ENCODE results near the gene PGAP6. TPM values are rescaled to one million over a fixed set of nuclear protein-coding genes. Genes with fewer than 3 reads are reported as not detected.

Gene PGAP6
- total RNA-seq, 1 experiment from 2014 or later, result 128 TPM

DNA sequence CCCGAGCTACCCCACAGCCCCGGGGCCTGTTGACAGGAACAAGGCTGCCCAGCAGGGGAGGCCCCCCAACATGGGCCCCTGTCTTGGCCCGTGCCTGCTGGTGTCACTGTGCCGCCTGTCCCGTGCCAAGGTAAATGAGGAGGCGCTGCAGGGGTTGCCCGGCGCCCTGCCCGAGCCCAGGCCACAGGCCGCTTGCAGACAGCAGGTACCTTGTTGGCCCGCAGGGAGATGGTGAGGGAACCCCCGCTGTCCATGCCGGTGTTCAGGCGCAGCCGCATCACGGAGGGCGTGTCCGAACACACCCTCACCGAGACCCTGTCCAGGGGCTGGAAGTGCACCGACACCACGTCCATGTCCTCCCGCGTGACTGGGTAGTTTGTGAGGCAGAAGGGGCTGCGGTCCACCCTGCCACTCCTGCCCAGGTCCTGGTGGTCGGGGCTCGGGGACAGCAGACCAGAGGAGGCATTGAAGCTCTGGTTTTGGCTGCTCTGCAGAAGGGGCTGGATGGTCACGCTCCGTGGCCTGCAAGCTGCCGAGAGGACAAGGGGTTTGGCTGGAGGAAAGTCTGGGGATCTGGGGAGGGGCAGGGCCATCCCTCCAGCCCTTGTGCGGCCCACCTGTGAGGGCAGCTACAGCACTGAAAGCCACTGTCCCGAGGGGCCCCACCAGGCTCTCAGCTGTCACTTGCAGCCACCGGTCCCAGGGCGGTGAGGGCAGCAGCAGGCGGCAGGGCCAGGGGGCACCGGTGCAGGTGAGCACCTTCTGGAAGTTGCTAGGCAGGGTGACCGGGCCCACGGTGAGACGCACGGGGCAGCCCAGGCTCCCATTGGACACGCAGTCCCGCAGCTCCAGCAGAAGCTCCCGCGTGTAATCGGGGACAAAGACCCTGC lies 5.6 kb downstream of the PGAP6 start:
- in situ Hi-C loops (cut with HindIII; ENCODE audit: low pct_unique_long_range_greater_than_20kb, low sequenced_read_pairs), result no loop called here
- ChIA-PET CTCF (no interaction called here), POLR2A (no interaction called here)
- BruUV-seq (replicated peaks), result no TSS peak
- no peaks in the 10 kb centered on the region for H3K27me3 ChIP-seq (ENCODE audit: control insufficient read depth, insufficient read depth, low read length)
- H3K4me1 ChIP-seq (ENCODE audit: control insufficient read depth, insufficient read depth, low read length), result peaks cover 20% of the 10 kb centered on the region
- H3K27ac ChIP-seq (ENCODE audit: low read length), result no peak overlapping the region
- no peak overlapping the region for H3K4me3 ChIP-seq (ENCODE audit: low read depth in 2 of 2, low read length in 2 of 2)
- DNase-seq (ENCODE audit: low read depth, low spot score) (no peak), ATAC-seq (no peak)
- H3K9me3 ChIP-seq (ENCODE audit: control insufficient read depth, insufficient read depth, low read depth, low read length), result no peaks in the 10 kb centered on the region
- no peak for TF ChIP-seq TCF7L2 (IDR thresholded peaks at IDR 0.05; ENCODE audit: low read depth, low read length)
- no peak for TF ChIP-seq POLR2AphosphoS5 (IDR thresholded peaks at IDR 0.05; ENCODE audit: low read depth, low read length)
- no peak for TF ChIP-seq SIN3A (IDR thresholded peaks at IDR 0.05; ENCODE audit: borderline replicate concordance, insufficient read depth, low read depth, low read length)
- TF ChIP-seq, protein P1, sequence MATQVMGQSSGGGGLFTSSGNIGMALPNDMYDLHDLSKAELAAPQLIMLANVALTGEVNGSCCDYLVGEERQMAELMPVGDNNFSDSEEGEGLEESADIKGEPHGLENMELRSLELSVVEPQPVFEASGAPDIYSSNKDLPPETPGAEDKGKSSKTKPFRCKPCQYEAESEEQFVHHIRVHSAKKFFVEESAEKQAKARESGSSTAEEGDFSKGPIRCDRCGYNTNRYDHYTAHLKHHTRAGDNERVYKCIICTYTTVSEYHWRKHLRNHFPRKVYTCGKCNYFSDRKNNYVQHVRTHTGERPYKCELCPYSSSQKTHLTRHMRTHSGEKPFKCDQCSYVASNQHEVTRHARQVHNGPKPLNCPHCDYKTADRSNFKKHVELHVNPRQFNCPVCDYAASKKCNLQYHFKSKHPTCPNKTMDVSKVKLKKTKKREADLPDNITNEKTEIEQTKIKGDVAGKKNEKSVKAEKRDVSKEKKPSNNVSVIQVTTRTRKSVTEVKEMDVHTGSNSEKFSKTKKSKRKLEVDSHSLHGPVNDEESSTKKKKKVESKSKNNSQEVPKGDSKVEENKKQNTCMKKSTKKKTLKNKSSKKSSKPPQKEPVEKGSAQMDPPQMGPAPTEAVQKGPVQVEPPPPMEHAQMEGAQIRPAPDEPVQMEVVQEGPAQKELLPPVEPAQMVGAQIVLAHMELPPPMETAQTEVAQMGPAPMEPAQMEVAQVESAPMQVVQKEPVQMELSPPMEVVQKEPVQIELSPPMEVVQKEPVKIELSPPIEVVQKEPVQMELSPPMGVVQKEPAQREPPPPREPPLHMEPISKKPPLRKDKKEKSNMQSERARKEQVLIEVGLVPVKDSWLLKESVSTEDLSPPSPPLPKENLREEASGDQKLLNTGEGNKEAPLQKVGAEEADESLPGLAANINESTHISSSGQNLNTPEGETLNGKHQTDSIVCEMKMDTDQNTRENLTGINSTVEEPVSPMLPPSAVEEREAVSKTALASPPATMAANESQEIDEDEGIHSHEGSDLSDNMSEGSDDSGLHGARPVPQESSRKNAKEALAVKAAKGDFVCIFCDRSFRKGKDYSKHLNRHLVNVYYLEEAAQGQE (IDR thresholded peaks at IDR 0.05; ENCODE audit: insufficient read depth in 1 of 2, low read depth in 2 of 2, low read length in 1 of 2), result no peak
- TF ChIP-seq, protein P2, sequence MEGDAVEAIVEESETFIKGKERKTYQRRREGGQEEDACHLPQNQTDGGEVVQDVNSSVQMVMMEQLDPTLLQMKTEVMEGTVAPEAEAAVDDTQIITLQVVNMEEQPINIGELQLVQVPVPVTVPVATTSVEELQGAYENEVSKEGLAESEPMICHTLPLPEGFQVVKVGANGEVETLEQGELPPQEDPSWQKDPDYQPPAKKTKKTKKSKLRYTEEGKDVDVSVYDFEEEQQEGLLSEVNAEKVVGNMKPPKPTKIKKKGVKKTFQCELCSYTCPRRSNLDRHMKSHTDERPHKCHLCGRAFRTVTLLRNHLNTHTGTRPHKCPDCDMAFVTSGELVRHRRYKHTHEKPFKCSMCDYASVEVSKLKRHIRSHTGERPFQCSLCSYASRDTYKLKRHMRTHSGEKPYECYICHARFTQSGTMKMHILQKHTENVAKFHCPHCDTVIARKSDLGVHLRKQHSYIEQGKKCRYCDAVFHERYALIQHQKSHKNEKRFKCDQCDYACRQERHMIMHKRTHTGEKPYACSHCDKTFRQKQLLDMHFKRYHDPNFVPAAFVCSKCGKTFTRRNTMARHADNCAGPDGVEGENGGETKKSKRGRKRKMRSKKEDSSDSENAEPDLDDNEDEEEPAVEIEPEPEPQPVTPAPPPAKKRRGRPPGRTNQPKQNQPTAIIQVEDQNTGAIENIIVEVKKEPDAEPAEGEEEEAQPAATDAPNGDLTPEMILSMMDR (IDR thresholded peaks at IDR 0.05), result no peak
- intact Hi-C loops (cut with micrococcal nuclease; ENCODE audit: unreplicated experiment), result no loop called here
- H3K36me3 ChIP-seq (ENCODE audit: control insufficient read depth, insufficient read depth, low read length), result no peaks in the 10 kb centered on the region

DNA sequence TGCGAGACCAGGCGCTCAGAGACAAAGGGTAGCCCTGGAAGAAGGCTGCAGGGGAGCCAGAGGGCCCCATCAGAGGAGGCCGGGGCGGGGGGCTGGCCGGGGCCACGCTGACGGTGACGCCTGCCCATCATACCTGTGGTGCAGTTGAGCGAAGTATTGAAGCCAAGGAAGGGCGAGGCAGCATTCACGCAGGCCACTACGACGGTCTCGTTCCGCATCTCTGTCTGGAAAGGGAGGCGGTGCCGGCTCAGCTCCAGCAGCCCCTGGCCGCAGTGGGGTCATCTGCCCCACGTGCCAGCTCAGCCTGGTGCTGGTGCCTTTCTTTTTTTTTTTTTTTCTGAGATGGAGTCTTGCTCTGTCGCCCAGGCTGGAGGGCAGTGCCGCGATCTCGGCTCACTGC lies 6.6 kb downstream of the PGAP6 start:
- in situ Hi-C loops (cut with HindIII; ENCODE audit: low pct_unique_long_range_greater_than_20kb, low sequenced_read_pairs), result no loop called here
- intact Hi-C loops (cut with micrococcal nuclease; ENCODE audit: unreplicated experiment), result no loop called here
- no peak overlapping the region for H3K27ac ChIP-seq (ENCODE audit: low read length)
- no peaks in the 10 kb centered on the region for H3K27me3 ChIP-seq (ENCODE audit: control insufficient read depth, insufficient read depth, low read length)
- no peaks in the 10 kb centered on the region for H3K9me3 ChIP-seq (ENCODE audit: control insufficient read depth, insufficient read depth, low read depth, low read length)
- no peak overlapping the region for H3K4me3 ChIP-seq (ENCODE audit: low read depth in 2 of 2, low read length in 2 of 2)
- TF ChIP-seq, protein P1 (IDR thresholded peaks at IDR 0.05; ENCODE audit: insufficient read depth in 1 of 2, low read depth in 2 of 2, low read length in 1 of 2), result no peak
- TF ChIP-seq SIN3A (IDR thresholded peaks at IDR 0.05; ENCODE audit: borderline replicate concordance, insufficient read depth, low read depth, low read length) (no peak), TCF7L2 (IDR thresholded peaks at IDR 0.05; ENCODE audit: low read depth, low read length) (no peak), POLR2AphosphoS5 (IDR thresholded peaks at IDR 0.05; ENCODE audit: low read depth, low read length) (0 out of 2 replicates have a peak, but pooled peaks have one; percentile 10)
- TF ChIP-seq, protein P2 (IDR thresholded peaks at IDR 0.05), result no peak
- H3K4me1 ChIP-seq (ENCODE audit: control insufficient read depth, insufficient read depth, low read length), result peaks cover 24% of the 10 kb centered on the region
- ATAC-seq (no peak), DNase-seq (ENCODE audit: low read depth, low spot score) (no peak)
- POLR2A ChIA-PET, result no interaction called here
- CTCF ChIA-PET, result no interaction called here
- H3K36me3 ChIP-seq (ENCODE audit: control insufficient read depth, insufficient read depth, low read length), result no peaks in the 10 kb centered on the region
- BruUV-seq (replicated peaks), result no TSS peak
